MM.1S (cell line): ENCODE measurements around the gene SLC4A1AP.

Experiments used
- EZH2 ChIP-seq: fragments of 300-600 bp; sonication (generic); optimal IDR thresholded peaks from 2 replicates; pipeline ENCODE3; 2017; ENCODE audit warnings: low read depth, mild to moderate bottlenecking, antibody characterized with exemption, low read length, mixed read lengths
- TF ChIP-seq, protein P1 (sequence below): fragments of 300-600 bp; sonication (generic); IDR thresholded peaks from 2 replicates; pipeline ENCODE4 v1.5.1; 2016; ENCODE audit warnings: antibody characterized with exemption, low read length, mixed read lengths

DNA sequence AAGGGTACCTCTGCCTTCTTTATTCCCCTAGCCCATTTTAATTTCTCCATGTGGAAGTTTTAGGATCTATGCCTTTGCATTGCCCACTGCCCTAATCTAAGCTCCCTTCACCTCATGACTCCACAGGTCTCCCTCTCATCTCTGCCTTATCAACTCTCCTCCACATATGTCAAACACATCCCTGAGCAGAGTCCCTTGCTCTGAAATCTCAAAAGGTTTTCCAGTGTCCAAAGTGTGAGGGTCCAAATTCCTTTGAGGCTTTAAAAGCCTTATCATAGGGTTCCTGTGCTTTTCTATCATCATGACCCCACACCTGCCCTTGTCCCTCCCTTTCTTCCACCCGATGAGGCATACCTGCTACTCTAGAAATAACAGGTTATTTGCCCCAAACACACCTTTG, 38.6 kb downstream of the SLC4A1AP start:
- TF ChIP-seq, protein P1, sequence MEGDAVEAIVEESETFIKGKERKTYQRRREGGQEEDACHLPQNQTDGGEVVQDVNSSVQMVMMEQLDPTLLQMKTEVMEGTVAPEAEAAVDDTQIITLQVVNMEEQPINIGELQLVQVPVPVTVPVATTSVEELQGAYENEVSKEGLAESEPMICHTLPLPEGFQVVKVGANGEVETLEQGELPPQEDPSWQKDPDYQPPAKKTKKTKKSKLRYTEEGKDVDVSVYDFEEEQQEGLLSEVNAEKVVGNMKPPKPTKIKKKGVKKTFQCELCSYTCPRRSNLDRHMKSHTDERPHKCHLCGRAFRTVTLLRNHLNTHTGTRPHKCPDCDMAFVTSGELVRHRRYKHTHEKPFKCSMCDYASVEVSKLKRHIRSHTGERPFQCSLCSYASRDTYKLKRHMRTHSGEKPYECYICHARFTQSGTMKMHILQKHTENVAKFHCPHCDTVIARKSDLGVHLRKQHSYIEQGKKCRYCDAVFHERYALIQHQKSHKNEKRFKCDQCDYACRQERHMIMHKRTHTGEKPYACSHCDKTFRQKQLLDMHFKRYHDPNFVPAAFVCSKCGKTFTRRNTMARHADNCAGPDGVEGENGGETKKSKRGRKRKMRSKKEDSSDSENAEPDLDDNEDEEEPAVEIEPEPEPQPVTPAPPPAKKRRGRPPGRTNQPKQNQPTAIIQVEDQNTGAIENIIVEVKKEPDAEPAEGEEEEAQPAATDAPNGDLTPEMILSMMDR = no peak
- no peak for TF ChIP-seq EZH2
